GM10266 (cell line): ENCODE data around the gene DYRK1B.

ENCODE experiments used
- DNase-seq: peaks from one replicate; pipeline ENCODE4 v3.0.0; 2012; ENCODE audit errors: extremely low spot score
- CTCF ChIP-seq: IDR thresholded peaks from 2 replicates; pipeline ENCODE4 v1.5.1; 2012; ENCODE audit warnings: mild to moderate bottlenecking, low read depth; ENCODE audit not compliant: control insufficient read depth, insufficient read depth; ENCODE audit errors: missing control alignments

DYRK1B gene

GRCh38 chr19:39865953-39866352 is 32.0 kb upstream of the DYRK1B start:
- TF ChIP-seq CTCF, result no peak

DNA sequence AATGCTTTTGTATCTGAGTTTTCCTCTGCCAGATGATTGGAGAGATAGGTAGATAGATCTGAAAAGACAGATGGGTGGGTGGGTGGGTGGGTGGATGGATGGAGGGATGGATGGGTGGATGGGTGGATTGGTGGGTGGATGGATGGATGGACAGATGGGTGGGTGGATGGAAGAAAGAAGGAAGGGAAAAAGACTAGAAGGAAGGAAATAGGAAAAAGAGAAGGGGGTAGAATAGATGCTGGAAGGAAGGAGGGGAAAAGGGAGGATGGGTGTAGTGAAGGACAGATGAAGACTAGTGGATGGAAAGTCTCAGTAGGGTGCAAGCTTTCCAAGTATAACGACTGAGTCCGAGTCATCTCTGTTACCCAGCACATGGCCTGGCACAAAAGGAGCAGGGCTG is 31.2 kb upstream of the DYRK1B start:
- no peak for TF ChIP-seq CTCF

More at GRCh38 chr19:39865953-39866352, 32.0 kb upstream of the DYRK1B start:
- no peak for DNase-seq

GRCh38 chr19:39864118-39864517 is 30.2 kb upstream of the DYRK1B start:
- no peak for TF ChIP-seq CTCF

More for the DNA sequence above, 31.2 kb upstream of the DYRK1B start:
- no peak for DNase-seq

DNA sequence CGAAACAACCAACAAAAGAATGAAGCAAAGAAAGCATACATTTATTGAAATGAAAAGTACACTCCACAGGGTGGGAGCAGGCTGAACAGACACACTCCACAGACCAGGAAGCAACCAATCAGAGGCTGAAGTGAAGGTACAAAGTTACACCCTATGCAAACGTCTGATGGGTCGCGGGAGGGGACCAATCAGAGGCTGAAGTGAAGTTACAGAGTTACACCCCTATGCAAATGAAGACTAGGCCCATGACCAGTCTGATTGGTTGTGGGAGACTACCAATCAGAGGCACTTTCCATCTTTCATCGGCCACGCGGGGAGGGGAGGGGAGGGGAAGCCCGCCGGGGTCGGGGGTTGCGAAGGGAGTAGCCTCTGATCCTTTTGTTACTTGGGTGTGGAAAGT is 24.6 kb upstream of the DYRK1B start:
- TF ChIP-seq CTCF, result no peak
- no peak for DNase-seq

More at GRCh38 chr19:39864118-39864517, 30.2 kb upstream of the DYRK1B start:
- no peak for DNase-seq

DNA sequence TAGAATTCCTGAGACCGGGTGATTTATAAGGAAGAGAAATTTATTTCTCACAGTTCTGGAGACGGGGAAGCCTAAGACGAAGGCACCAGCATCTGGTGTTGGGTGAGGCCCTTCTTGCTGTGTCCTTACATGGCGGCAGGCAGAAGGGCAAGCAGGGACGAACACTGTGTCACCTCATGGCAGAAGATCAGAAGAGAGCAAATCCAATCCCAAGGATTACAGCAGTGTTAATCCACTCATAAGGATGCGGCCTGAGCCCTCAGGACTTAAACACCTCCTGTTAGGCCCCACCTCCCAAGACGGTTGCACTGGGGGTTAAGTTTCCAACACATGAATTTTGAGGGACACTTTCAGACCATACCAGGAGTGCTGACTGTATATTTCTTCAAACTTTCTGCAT is 18.9 kb upstream of the DYRK1B start:
- no peak for TF ChIP-seq CTCF
- DNase-seq, result no peak

DNA sequence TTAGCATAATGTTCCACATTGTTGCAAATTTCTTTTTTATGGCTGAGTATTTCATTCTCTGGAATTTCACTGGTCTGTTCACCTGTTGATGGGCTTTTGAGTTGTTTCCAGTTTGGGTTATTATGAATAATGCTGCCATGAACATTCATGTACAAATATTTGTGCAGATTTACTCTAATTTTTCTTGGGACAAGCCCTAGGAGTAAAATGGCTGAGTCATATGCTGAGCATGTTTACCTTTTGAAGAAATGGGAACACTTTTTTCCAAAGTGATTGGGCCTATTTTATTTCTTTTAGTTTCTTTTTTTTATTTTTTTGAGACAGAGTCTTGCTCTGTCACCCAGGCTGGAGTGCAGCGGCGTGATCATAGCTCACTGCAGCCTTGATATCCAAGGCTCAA is 16.9 kb upstream of the DYRK1B start:
- DNase-seq, result no peak
- no peak for TF ChIP-seq CTCF

DNA sequence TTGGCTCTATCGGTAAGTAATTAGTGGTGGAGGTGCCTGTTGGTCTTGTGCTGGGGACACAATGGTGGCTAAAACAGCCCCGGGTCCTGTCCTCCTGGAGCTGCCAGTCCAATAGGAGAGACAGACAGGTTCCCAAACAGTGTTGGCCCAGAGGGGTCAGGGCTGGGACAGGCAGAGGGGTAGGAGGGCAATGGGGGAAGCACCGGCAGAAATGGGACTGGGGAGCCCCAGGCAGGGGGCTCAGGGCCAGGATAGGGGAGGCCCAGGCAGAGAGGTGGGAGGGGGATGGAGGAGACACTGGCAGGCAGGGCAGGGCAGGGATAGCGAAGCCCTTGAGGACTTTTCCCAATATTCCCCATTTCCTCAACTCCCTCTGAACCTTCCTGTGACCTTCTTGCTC is 14.4 kb upstream of the DYRK1B start:
- DNase-seq, result no peak
- no peak for TF ChIP-seq CTCF

DNA sequence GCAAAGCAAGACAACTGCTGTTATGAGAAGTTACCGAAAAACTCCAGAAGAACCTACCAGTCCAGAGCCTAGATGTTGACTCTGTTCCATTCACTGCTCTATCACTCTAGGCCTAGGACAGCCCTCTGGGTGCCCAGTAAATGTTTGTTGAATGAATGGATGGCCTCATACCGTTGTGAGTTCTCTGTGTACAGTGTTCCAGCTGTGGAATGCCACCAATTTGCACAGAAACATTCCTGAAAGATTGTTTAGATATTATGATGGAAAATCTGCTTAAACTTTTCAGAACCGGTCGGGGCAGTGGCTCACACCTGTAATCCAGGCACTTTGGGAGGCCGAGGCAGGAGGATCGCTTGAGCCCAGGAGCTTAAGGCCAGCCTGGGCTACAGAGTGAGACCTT is 13.6 kb upstream of the DYRK1B start:
- DNase-seq, result no peak

More for the DNA sequence above, 13.6 kb upstream of the DYRK1B start:
- TF ChIP-seq CTCF, result no peak
